HAP-1 (cell line): ENCODE measurements around the gene RAB33B.

Source experiments
- DNase-seq, 2 experiments: peaks; one replicate each; pipeline ENCODE4 v3.0.0-alpha.2; 2016 to 2020; ENCODE audit warnings: low spot score in 2 of 2
- H3K27me3 ChIP-seq: fragments of 250-450 bp; sonication (Bioruptor Pico); 2 replicates; pipeline ENCODE4 v1.5.1; 2020; ENCODE audit warnings: low read depth, mild to moderate bottlenecking, moderate library complexity
- H3K36me3 ChIP-seq: fragments of 250-450 bp; sonication (Bioruptor Pico); replicated peaks from 2 replicates; pipeline ENCODE4 v1.5.1; 2020; ENCODE audit warnings: mild to moderate bottlenecking
- H3K4me1 ChIP-seq: fragments of 250-450 bp; sonication (Bioruptor Pico); 2 replicates; pipeline ENCODE4 v1.5.1; 2020; ENCODE audit warnings: mild to moderate bottlenecking
- H3K4me3 ChIP-seq: fragments of 250-450 bp; sonication (Bioruptor Pico); 2 replicates; pipeline ENCODE4 v1.5.1; 2020; ENCODE audit warnings: mild to moderate bottlenecking, moderate library complexity
- H3K9me3 ChIP-seq: fragments of 250-450 bp; sonication (Bioruptor Pico); 2 replicates; pipeline ENCODE4 v1.5.1; 2020; ENCODE audit warnings: mild to moderate bottlenecking, moderate library complexity
- in situ Hi-C: fragments of 300-500 bp; cut with MboI; formaldehyde crosslinking; loops from 3 replicates; pipeline ENCODE4 v1.14.3; 2020; ENCODE audit warnings: low sequenced_read_pairs, inconsistent platforms, mixed read lengths

Gene RAB33B

DNA sequence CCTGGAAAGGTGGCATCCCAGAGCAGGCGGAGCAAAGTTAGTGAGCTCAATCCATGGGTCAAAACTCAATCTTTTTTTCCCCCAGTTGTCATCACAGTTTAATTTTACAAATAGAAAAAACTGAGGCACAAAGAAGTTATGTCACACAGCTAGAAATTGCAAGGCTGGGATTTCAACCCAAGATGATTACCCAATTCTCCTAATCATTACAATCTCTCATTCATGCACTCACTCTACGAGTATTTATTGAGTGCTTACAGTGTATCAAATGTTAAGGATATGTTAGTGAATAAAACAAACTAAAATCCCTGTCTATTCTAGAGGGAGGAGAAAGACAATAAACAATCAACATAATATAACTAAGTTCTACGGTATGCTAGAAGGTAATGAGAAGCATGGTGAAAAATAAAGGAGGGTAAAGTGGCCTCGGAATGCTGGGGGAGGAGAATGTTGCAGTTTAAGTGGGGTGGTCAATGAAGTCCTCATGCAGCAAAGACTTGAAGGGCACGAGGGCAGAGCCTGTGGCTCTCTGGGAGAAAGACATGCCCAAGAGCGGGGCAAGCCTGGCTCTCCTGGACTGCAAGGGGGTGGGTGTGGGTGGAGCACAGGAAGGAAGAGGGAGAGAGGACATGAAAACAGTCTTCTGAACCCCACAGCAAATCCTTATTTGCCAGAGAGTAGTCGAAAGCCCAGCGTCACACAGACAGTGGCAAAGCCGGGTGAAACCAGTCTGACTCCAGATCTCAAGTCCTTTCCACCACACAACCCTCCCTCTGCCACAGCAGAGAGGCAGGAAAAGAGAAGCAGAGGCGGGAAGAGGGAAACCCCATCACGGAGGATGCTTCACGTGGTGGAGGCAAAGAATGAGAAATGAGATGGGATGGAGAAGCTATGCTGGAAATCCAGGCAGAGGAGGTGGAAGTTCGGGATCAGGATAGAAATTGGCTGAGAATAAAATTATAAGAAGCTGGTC is 48.3 kb downstream of the RAB33B start:
- H3K36me3 ChIP-seq, result peaks cover 8% of the 10 kb centered on the region; the same call in 1 of the 2 replicates
- DNase-seq, result no peak
- no peaks in the 10 kb centered on the region for H3K27me3 ChIP-seq
- in situ Hi-C loops, result no loop called here
- no peaks in the 10 kb centered on the region for H3K9me3 ChIP-seq
- H3K4me1 ChIP-seq, result no peaks in the 10 kb centered on the region
- no peak overlapping the region for H3K4me3 ChIP-seq

DNA sequence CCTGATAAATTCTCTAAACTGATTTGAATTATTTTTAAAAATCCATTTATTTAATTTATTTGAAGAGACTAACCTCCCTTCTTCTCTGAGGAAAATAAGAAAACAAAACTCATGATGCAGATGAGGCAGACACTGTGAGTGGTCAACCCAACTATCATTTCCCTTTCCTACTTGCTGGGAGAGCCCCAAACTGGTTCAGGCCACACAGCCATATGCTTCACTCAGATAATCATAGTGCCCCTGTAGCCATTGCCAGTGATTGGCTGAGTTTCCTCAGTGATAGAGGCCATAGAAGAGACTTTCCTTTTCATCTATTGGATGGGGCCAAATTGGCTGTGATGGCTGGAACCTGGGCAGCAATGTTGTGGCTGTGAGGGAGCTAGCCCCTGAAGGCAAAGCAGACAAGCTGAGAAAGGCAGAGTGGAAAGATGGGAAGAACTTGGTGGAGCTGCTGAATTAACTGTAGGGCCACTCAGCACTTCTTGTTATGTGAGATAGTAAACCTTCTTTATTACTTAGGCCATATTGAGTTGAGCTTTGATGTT is 49.8 kb downstream of the RAB33B start:
- Histone ChIP-seq H3K9me3 (no peaks in the 10 kb centered on the region), H3K36me3 (peaks cover 21% of the 10 kb centered on the region), H3K4me3 (no peak overlapping the region), H3K4me1 (no peaks in the 10 kb centered on the region), H3K27me3 (no peaks in the 10 kb centered on the region)
- DNase-seq, result no peak
- in situ Hi-C loops, result no loop called here

DNA sequence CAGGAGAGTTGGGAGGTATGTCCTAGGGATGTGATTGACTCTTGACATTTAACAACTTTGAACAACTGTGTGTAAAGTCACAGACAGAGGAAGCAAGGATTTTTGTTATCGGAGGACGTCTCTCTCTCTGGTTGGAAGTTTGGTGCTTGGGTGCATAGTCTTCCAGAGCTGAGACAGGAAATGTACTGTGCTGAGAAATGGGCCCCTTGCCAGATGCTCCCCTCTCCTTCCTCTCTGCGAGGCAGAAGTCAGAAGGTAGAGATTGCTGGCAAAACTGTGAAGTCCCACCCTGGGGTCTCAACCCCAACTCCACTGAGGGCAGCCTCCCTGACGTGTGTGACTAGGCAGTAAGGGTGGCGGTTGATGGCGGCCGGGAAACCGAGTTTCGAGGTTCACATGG is 52.9 kb downstream of the RAB33B start:
- Histone ChIP-seq H3K9me3 (no peaks in the 10 kb centered on the region), H3K27me3 (no peaks in the 10 kb centered on the region), H3K36me3 (peaks cover 37% of the 10 kb centered on the region), H3K4me3 (no peak overlapping the region), H3K4me1 (no peaks in the 10 kb centered on the region)
- in situ Hi-C loops, result no loop called here
- DNase-seq, result no peak

DNA sequence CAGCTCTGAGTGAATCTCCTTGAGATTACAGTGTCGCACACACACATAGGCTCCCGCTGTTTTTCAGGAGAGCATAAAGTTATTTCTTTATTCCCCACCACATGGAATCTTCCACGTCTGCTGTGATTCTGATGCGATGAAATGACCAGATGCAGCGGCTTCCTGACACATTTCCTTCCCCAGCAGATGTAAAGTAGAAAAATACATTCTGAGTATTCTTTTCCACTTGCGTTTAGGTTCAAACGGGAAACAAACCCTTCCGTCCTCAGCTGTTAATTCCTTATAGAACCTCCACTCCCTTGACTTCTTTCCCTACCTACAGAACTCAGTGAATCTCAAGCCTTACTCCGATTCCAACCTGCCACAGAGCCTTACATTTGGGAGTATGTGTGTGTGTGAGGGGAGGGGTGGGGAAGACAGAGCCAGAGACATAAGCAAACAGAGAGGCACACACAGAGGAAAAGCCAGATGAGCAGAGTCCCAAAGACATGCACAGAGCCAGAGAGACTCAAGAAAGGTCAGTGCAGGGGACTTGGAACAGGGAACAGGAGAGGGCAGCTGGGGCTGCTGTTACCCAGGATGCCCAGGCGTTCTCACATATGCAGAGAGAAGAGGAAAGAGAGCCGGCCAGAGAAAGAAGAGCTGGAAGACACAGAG is 54.8 kb downstream of the RAB33B start:
- Histone ChIP-seq H3K4me3 (no peak overlapping the region), H3K27me3 (no peaks in the 10 kb centered on the region), H3K4me1 (no peaks in the 10 kb centered on the region), H3K9me3 (no peaks in the 10 kb centered on the region), H3K36me3 (peaks cover 43% of the 10 kb centered on the region)
- in situ Hi-C loops, result no loop called here
- no peak for DNase-seq

DNA sequence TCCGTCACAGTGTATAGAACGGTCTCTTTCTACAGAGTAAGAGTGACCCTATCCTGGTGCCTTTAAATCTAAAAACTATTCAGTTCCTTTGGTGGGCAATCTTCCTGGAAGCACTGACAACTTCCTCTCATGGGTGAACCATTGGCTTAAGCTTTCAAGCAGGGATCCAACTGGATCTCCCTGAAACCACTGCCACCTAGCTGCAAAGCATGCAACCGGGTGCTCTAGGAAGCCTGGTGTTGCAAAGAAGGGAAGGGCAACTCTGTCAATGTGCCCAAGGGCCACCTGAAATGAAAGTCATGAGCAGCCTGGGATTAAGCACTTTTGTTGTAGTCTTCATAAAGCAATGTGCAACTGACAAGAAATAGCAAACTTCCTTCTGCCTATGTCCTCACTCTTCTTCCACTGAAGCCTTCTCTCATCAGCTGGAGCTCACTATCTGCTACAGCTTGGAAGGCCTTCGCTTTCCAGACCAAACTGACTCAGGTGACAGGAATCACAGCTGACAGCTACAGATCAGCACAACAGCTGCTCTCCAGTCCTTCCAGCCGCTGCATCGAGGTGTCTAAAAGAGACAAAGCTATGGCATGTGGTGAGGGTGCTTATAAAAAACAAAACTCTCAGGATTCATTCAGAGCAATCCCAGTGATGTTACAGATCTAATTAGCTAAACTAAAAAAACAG is 55.9 kb downstream of the RAB33B start:
- in situ Hi-C loops, result no loop called here
- Histone ChIP-seq H3K4me3 (no peak overlapping the region), H3K4me1 (no peaks in the 10 kb centered on the region), H3K9me3 (no peaks in the 10 kb centered on the region), H3K27me3 (no peaks in the 10 kb centered on the region), H3K36me3 (peaks cover 42% of the 10 kb centered on the region)
- no peak for DNase-seq

DNA sequence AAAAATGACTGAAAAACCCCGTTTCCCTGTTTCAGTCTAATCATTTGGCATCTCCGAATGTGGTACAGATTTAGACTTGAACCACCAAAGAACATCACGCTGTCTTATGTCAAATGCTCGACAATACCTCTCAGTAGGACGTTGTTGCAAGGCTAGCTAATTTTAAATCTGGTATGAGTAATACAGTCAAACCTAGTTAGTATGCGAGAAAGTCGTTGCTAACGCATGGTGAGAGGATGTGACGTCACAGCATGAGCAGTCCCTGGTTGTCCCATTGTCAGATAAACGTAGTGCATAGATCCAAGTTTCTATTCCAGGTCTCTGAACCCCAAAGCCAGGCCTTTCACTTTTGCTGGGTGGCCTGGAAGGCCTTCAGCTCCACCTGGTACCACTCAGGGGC is 57.4 kb downstream of the RAB33B start:
- no peak overlapping the region for H3K4me3 ChIP-seq
- DNase-seq, result no peak
- peaks cover 43% of the 10 kb centered on the region for H3K36me3 ChIP-seq
- no peaks in the 10 kb centered on the region for H3K4me1 ChIP-seq
- in situ Hi-C loops, result no loop called here
- H3K9me3 ChIP-seq, result no peaks in the 10 kb centered on the region
- H3K27me3 ChIP-seq, result no peaks in the 10 kb centered on the region

DNA sequence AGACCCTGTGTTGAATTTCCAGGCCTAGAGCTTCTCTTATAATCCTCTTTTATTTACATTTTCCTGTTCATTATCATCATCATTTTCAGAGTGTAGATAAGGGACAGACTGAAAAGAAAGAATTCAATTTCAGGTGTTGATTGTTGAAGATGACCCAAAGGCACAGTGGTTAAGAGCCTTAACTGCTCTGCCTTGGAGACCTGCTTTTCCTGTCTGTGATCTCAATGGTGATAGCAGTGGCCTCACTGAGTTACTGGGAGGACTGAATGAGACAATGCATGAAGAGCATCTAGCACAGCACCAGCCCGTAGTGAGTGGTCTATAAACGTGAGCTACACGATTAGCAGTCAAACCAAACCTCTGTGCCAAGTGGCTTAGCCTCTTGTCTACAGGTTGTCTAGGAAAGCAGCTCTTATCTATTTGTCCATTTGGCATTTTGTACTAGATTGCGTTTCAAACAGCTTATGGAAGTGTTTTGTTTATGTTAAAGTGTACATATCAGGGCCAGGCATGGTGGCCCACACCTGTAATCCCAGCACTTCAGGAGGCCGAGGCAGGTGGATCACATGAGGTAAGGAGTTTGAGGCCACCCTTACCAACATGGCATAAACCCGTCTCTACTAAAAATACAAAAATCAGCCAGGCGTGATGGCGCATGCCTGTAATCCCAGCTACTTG is 60.6 kb downstream of the RAB33B start:
- H3K36me3 ChIP-seq, result peaks cover 50% of the 10 kb centered on the region
- in situ Hi-C loops, result no loop called here
- no peak for DNase-seq

DNA sequence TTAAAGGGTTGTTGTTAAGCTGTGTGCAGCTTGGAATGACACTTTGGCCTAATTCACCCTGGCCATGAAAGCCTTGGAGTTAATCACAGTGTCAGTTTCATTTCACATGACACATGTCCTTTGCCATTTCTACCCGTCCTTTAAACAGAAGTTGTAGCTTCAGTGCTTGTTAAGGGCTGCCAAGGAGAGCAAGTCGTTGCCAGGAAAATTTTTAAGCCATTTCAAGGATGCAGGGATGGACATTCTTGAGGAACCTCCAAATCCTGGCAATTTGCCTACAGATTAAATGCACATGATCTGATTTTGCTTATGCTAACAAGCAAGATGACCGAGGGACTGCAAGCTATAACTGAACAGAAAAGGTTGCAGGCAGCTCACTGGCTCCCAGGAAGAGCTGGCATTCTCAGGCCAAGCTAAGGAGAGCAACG is 61.6 kb downstream of the RAB33B start:
- Histone ChIP-seq H3K4me3 (no peak overlapping the region), H3K27me3 (no peaks in the 10 kb centered on the region), H3K36me3 (peaks cover 59% of the 10 kb centered on the region), H3K4me1 (no peaks in the 10 kb centered on the region), H3K9me3 (no peaks in the 10 kb centered on the region)
- in situ Hi-C loops, result no loop called here
- no peak for DNase-seq

More for the DNA sequence above, 60.6 kb downstream of the RAB33B start:
- Histone ChIP-seq H3K4me1 (no peaks in the 10 kb centered on the region), H3K9me3 (no peaks in the 10 kb centered on the region), H3K27me3 (no peaks in the 10 kb centered on the region), H3K4me3 (no peak overlapping the region)

DNA sequence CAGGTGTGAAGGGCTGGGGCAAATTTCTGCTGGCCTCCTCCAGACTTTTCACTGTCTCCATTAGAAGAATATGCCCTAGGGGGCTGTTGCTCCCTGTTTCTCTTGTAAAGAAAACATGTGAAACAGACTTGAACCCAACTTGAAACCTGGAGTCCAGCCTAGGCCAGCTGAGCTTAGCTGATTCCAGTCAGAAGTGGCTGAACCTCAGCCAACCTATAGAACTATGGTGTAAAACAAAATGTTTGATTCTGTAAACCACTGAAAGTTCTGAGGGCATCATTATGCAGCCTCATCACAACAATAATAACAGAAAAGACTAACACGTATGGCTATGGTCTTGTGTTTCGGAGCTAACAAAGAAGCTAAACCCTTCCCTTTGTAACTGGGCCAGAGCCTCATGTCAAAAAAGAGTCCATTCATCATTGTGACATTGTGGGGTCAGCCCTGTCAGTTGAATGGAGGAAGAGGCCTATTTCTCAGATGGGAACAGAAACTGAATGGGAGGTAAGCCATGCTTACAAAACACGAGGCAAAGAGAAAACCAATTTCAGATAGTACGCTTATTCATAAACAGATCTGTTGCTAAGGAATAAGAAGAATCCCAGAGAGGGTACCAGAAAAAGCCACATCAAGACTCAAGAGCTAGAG is 68.0 kb downstream of the RAB33B start:
- H3K27me3 ChIP-seq, result no peaks in the 10 kb centered on the region
- DNase-seq, result no peak
- no peaks in the 10 kb centered on the region for H3K9me3 ChIP-seq
- no peak overlapping the region for H3K4me3 ChIP-seq
- H3K36me3 ChIP-seq, result peaks cover 65% of the 10 kb centered on the region
- in situ Hi-C loops, result no loop called here
- H3K4me1 ChIP-seq, result no peaks in the 10 kb centered on the region

DNA sequence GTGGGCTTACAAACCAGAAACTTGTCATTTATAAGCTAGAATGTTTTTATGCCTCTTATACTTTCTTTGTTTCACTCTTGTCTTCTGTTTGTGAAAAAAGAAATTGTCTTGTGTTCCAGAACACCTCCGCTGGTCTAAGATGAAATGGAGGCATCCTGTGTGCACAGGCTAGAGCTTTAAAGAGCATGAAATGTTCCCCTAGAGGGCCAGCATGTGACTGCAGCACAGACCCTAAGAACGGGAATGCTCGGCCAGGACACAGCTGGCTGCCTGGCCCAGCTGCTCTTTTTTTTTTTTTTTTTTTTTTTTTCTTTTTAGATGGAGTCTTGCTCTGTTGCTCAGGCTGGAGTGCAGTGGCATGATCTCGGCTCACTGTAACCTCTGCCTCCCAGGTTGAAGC is 68.5 kb downstream of the RAB33B start:
- in situ Hi-C loops, result no loop called here
- Histone ChIP-seq H3K4me1 (no peaks in the 10 kb centered on the region), H3K27me3 (no peaks in the 10 kb centered on the region), H3K9me3 (no peaks in the 10 kb centered on the region), H3K36me3 (peaks cover 67% of the 10 kb centered on the region), H3K4me3 (no peak overlapping the region)
- DNase-seq, result no peak

DNA sequence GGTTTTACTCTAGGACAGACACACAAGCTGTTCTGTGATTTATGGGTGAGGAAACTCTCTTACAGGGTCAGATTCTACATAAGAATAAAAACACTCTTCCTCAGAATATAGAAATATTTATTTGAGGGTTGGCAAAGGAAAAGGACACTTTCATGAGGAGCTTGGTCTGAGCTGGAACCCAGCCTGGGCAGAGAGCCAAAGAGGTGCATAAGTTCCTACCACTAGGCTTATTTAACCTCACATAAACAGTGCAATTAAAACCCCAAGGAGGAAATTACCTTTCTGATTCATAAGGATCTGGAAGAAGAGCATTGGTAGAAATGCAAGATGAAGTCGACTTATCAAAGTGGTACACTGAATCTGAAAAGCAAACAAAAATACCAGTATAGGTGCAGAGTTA is 69.2 kb downstream of the RAB33B start:
- in situ Hi-C loops, result no loop called here
- H3K4me3 ChIP-seq, result no peak overlapping the region
- H3K4me1 ChIP-seq, result no peaks in the 10 kb centered on the region
- H3K36me3 ChIP-seq, result peaks cover 67% of the 10 kb centered on the region
- DNase-seq, result no peak
- no peaks in the 10 kb centered on the region for H3K27me3 ChIP-seq
- H3K9me3 ChIP-seq, result no peaks in the 10 kb centered on the region

DNA sequence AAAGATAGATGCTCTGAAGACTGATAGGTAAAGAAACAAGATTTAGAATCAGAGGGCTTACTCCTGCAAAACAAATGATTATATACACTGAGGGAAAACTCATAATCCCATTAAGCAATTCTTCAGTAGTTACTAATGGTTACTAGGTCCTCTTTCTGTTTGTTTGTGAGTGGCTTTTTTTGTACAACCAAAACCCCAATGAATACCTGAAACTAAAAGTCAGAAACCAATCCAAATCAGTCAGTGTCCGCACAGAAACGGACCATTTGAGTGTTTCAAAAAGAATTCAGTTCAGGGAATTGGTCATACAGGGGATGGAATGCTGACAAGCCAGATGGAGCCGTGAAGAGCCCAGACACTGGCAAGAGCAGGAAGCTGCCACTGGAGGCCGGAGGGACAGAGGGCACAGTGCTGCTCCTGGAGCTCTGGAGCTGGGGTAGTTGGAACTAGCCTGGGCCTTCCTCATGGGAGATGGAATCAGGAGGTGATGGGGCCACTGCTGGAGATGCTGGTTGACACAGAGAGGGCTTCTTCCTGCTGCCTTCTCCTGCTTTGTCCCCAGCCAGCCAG is 70.2 kb downstream of the RAB33B start:
- in situ Hi-C loops, result no loop called here
- Histone ChIP-seq H3K36me3 (peaks cover 67% of the 10 kb centered on the region), H3K9me3 (no peaks in the 10 kb centered on the region), H3K27me3 (no peaks in the 10 kb centered on the region), H3K4me3 (no peak overlapping the region), H3K4me1 (no peaks in the 10 kb centered on the region)
- DNase-seq, result no peak

DNA sequence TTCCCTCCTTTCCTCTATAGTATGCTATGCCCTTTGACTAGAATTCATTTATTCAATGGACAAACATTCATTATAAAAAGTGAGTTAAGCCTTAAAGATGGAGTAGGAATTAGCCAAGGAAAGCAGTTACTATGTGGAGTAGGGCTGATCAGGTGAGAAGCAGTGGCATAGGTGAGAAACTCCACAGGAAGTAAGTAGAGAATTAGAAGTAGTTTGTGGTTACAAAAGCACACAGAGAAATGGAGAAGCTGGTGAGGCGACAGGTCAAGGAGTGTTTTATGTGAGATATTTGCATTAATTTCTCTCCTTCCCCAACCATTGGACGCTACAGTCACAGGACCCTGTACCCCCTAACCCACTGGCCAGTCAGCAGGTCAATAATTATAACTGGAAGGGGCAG is 71.5 kb downstream of the RAB33B start:
- Histone ChIP-seq H3K4me3 (no peak overlapping the region), H3K27me3 (no peaks in the 10 kb centered on the region), H3K36me3 (peaks cover 58% of the 10 kb centered on the region), H3K4me1 (no peaks in the 10 kb centered on the region), H3K9me3 (no peaks in the 10 kb centered on the region)
- in situ Hi-C loops, result no loop called here
- DNase-seq, result no peak
